PC-9 (cell line): ENCODE results near the gene PIP5K1A. TPM values are rescaled to one million over a fixed set of nuclear protein-coding genes. Genes with fewer than 3 reads are reported as not detected.

Source experiments
- BruUV-seq: library from RNA; stranded (reverse); fragments of 400-500 nt; replicated peaks from 2 replicates; lab custom pipeline; 2021; lab: Mats Ljungman, UMichigan
- CTCF ChIA-PET: fragments of 300-600 bp; sonication (Branson Sonifier 250); formaldehyde crosslinking; loops from one replicate; lab custom pipeline; 2022; ENCODE audit warnings: antibody characterized with exemption; lab: Charles Lee
- POLR2A ChIA-PET: fragments of 300-600 bp; sonication (Branson Sonifier 250); formaldehyde crosslinking; loops from one replicate; lab custom pipeline; 2022; ENCODE audit warnings: antibody characterized with exemption; ENCODE audit not compliant: unreplicated experiment; lab: Charles Lee
- DNase-seq, 2 experiments: peaks; one replicate each; pipeline versions ENCODE4 v3.0.0 to v3.0.0-alpha.2; 2015 to 2022; ENCODE audit warnings: mixed read lengths in 1 of 2
- H2AFZ ChIP-seq: fragments of 200-600 bp; sonication (generic); 2 replicates; pipeline ENCODE4 v1.8.1; 2017; ENCODE audit warnings: antibody characterized with exemption
- H3F3A ChIP-seq: fragments of 200-600 bp; sonication (generic); 2 replicates; pipeline ENCODE4 v1.8.1; 2017; ENCODE audit warnings: antibody characterized with exemption, mild to moderate bottlenecking, low read depth; ENCODE audit not compliant: insufficient read depth
- H3K27ac ChIP-seq: fragments of 200-600 bp; sonication (generic); 2 replicates; pipeline ENCODE4 v1.6.1; 2016; ENCODE audit warnings: mixed run types
- H3K27me3 ChIP-seq: fragments of 200-600 bp; sonication (generic); 2 replicates; pipeline ENCODE4 v1.6.1; 2016; ENCODE audit warnings: low read depth, mixed run types; ENCODE audit not compliant: insufficient read depth
- H3K36me3 ChIP-seq: fragments of 200-600 bp; sonication (generic); 2 replicates; pipeline ENCODE4 v1.6.1; 2016; ENCODE audit warnings: low read depth, mixed run types
- H3K4me1 ChIP-seq: fragments of 200-600 bp; sonication (generic); replicated peaks from 2 replicates; pipeline ENCODE4 v1.6.1; 2016; ENCODE audit warnings: mixed run types; ENCODE audit not compliant: insufficient read depth
- H3K4me2 ChIP-seq: fragments of 200-600 bp; sonication (generic); 2 replicates; pipeline ENCODE4 v1.6.1; 2017; ENCODE audit warnings: mixed run types
- H3K4me3 ChIP-seq: fragments of 200-600 bp; sonication (generic); 2 replicates; pipeline ENCODE4 v1.6.1; 2016; ENCODE audit warnings: mixed run types
- H3K79me2 ChIP-seq: fragments of 200-600 bp; sonication (generic); 2 replicates; pipeline ENCODE4 v1.6.1; 2017; ENCODE audit warnings: low read depth, mixed run types
- H3K9me2 ChIP-seq: fragments of 200-600 bp; sonication (generic); 2 replicates; pipeline ENCODE4 v1.8.1; 2017; ENCODE audit warnings: mild to moderate bottlenecking; ENCODE audit not compliant: insufficient read depth
- H3K9me3 ChIP-seq: fragments of 200-600 bp; sonication (generic); 2 replicates; pipeline ENCODE4 v1.8.1; 2016; ENCODE audit warnings: low read depth; ENCODE audit not compliant: insufficient read depth
- H4K20me1 ChIP-seq: fragments of 200-600 bp; sonication (generic); 2 replicates; pipeline ENCODE4 v1.8.1; 2017; ENCODE audit not compliant: insufficient read depth
- EZH2 ChIP-seq: fragments of 200-600 bp; sonication (generic); IDR thresholded peaks from 2 replicates; pipeline ENCODE4 v1.8.0; 2017; ENCODE audit warnings: antibody characterized with exemption, low read depth
- intact Hi-C: fragments of 100-400 bp; cut with micrococcal nuclease; formaldehyde crosslinking; loops from one replicate; pipeline ENCODE4 v1.10.0; 2022; ENCODE audit not compliant: unreplicated experiment
- total RNA-seq: library from RNA; stranded (reverse); gene quantifications from 2 replicates; pipeline ENCODE4 v1.2.3, GENCODE V29; 2021
- TF ChIP-seq, protein P1 (sequence below): fragments of 200-600 bp; sonication (generic); conservative IDR thresholded peaks from 2 replicates; pipeline ENCODE4 v1.6.1; 2017; ENCODE audit warnings: mixed run types, antibody characterized with exemption, mild to moderate bottlenecking, moderate library complexity

PIP5K1A gene
- total RNA-seq, 1 experiment from 2014 or later: 69.7 TPM

DNA sequence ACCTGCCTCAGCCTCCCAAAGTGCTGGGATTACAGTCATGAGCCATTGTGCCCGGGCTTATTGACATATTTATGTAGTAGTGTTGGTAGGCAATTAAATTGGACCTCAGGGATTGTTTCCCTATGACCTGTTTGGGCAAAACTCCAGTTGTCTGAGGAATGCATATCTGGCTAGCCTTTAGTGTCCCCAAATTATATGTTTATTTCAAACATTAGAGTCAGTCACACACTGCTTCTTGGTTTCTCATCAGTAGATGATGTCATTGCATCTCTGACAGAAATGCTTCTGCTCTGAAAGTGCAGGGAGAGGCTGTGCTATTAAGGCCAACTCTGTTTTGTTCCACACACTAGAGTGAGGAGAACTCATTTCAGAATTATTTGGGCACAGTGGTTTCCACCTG, 12.5 kb downstream of the PIP5K1A start:
- Histone ChIP-seq H3K36me3 (peaks cover 17% of the 10 kb centered on the region; the same call in 1 of the 2 replicates), H3K9me3 (no peaks in the 10 kb centered on the region), H3K79me2 (peaks cover 99% of the 10 kb centered on the region), H3K4me1 (no peaks in the 10 kb centered on the region), H4K20me1 (peaks cover 54% of the 10 kb centered on the region), H3K27me3 (no peaks in the 10 kb centered on the region), H3K9me2 (no peaks in the 10 kb centered on the region), H3K27ac (no peak overlapping the region), H2AFZ (no peak overlapping the region), H3F3A (peaks cover 3% of the 10 kb centered on the region; the same call in 1 of the 2 replicates), H3K4me3 (no peak overlapping the region), H3K4me2 (no peak overlapping the region)
- TF ChIP-seq EZH2: no peak
- intact Hi-C loops: no loop called here
- no peak for DNase-seq
- CTCF ChIA-PET: no interaction called here
- BruUV-seq: no TSS peak
- POLR2A ChIA-PET: no interaction called here

DNA sequence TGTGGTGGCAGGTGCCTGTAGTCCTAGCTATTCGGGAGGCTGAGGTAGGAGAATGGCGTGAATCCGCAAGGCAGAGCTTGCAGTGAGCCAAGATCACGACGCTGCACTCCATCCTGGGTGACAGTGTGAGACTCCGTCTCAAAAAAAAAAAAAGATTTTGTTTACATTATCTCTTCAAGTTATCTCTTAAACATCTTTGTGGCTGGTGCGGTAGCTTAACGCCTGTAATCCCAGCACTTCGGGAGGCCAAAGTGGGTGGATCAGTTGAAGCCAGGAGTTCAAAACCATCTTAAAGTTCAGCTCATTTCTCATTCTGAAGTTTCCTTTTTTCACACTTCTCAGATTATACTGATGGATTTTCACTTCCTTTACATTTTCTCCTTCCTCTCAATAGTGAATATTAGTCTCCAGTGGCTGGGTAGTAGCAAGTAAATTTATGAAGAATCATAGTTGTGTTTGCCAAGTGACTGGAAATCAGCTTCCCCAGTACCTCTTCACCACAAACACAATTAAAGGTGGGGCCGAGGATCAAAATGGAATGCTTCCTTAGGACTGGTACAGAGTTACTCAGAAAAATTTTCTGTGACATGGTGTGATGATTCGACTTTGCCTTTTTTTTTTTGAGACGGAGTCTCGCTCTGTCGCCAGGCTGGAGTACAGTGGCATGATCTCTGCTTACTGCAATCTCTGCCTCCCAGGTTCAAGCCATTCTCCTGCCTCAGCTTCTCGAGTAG, 13.8 kb downstream of the PIP5K1A start:
- DNase-seq: no peak
- Histone ChIP-seq H3K27ac (no peak overlapping the region), H3F3A (peaks cover 3% of the 10 kb centered on the region; the same call in 1 of the 2 replicates), H3K79me2 (peaks cover 97% of the 10 kb centered on the region), H2AFZ (no peak overlapping the region), H3K4me1 (no peaks in the 10 kb centered on the region), H3K4me3 (no peak overlapping the region), H3K4me2 (no peak overlapping the region), H3K9me2 (no peaks in the 10 kb centered on the region), H3K9me3 (no peaks in the 10 kb centered on the region), H4K20me1 (peaks cover 57% of the 10 kb centered on the region), H3K27me3 (no peaks in the 10 kb centered on the region), H3K36me3 (peaks cover 14% of the 10 kb centered on the region)
- no peak for TF ChIP-seq EZH2
- ChIA-PET CTCF (no interaction called here), POLR2A (interaction anchor here (0.7 kb wide), 1 partner anchor 161 kb away, joined by 3 read pairs; the partner anchor contains the start of gene SELENBP1)
- no TSS peak for BruUV-seq
- intact Hi-C loops: no loop called here

DNA sequence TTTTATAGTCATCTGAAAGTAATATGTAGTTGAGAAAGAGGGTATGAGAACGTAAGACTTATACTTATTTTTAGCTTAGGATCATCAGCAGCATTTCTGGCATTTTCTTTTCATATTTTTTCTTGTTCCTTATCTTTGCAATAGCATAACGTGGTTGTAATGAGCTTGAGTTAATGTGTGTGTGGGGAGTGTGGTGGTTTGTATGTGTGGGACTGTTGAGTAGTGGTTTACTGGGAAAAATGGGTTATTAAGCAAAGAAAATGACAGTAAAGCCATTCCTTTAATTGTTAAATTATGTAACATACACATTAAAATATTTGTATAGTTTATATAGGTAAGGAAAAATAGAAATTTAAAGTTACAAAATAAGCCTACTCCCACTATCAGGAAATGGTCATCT, 15.2 kb downstream of the PIP5K1A start:
- Histone ChIP-seq H3K4me3 (no peak overlapping the region), H4K20me1 (peaks cover 68% of the 10 kb centered on the region), H3K9me2 (no peaks in the 10 kb centered on the region), H3F3A (peaks cover 3% of the 10 kb centered on the region; the same call in 1 of the 2 replicates), H3K4me1 (no peaks in the 10 kb centered on the region), H3K27ac (no peak overlapping the region), H3K4me2 (no peak overlapping the region), H3K27me3 (no peaks in the 10 kb centered on the region), H3K36me3 (peaks cover 17% of the 10 kb centered on the region; the same call in 1 of the 2 replicates), H3K9me3 (no peaks in the 10 kb centered on the region), H3K79me2 (peaks cover 97% of the 10 kb centered on the region), H2AFZ (no peak overlapping the region)
- TF ChIP-seq EZH2: no peak
- TF ChIP-seq, protein P1, sequence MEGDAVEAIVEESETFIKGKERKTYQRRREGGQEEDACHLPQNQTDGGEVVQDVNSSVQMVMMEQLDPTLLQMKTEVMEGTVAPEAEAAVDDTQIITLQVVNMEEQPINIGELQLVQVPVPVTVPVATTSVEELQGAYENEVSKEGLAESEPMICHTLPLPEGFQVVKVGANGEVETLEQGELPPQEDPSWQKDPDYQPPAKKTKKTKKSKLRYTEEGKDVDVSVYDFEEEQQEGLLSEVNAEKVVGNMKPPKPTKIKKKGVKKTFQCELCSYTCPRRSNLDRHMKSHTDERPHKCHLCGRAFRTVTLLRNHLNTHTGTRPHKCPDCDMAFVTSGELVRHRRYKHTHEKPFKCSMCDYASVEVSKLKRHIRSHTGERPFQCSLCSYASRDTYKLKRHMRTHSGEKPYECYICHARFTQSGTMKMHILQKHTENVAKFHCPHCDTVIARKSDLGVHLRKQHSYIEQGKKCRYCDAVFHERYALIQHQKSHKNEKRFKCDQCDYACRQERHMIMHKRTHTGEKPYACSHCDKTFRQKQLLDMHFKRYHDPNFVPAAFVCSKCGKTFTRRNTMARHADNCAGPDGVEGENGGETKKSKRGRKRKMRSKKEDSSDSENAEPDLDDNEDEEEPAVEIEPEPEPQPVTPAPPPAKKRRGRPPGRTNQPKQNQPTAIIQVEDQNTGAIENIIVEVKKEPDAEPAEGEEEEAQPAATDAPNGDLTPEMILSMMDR: no peak
- POLR2A ChIA-PET: no interaction called here
- intact Hi-C loops: no loop called here
- DNase-seq: no peak
- CTCF ChIA-PET: no interaction called here
- no TSS peak for BruUV-seq

DNA sequence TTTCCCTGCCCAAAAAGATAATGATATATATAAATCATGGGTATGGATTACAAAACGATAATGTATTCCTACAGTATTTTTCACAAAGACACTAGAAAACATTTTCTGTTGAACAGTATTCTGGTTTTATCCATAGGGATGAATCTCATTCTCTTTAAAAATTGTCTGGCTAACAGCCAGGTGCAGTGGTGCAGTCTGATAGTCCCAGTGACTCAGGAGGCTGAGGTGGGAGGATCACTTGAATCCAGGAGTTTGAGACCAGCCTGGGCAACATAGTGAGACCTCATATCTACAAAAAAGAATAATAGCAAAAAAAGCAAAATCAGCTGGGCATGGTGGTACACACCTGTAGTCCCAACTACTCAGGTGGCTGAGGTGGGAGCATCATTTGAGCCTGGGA, 23.3 kb downstream of the PIP5K1A start:
- H3K36me3 ChIP-seq: peaks cover 27% of the 10 kb centered on the region; the same call in 1 of the 2 replicates
- H3K4me1 ChIP-seq: no peaks in the 10 kb centered on the region
- no peak overlapping the region for H3K4me3 ChIP-seq
- no peak overlapping the region for H3K27ac ChIP-seq
- H3K4me2 ChIP-seq: no peak overlapping the region
- no peak for TF ChIP-seq EZH2
- TF ChIP-seq, protein P1: no peak
- H3K9me3 ChIP-seq: no peaks in the 10 kb centered on the region
- peaks cover 66% of the 10 kb centered on the region for H4K20me1 ChIP-seq
- ChIA-PET CTCF (no interaction called here), POLR2A (no interaction called here)
- DNase-seq: no peak
- no peaks in the 10 kb centered on the region for H3K9me2 ChIP-seq
- H2AFZ ChIP-seq: no peak overlapping the region
- H3K27me3 ChIP-seq: no peaks in the 10 kb centered on the region
- intact Hi-C loops: no loop called here
- peaks cover 63% of the 10 kb centered on the region for H3K79me2 ChIP-seq
- BruUV-seq: no TSS peak
- H3F3A ChIP-seq: peaks cover 14% of the 10 kb centered on the region; the same call in 1 of the 2 replicates
